Right atrium auricular region (tissue), 2 donors: Measurements from ENCODE around the gene SCAANT1. TPM values are rescaled to one million over a fixed set of nuclear protein-coding genes. Genes with fewer than 3 reads are reported as not detected.

Experiments
- DNase-seq: peaks from one replicate; pipeline ENCODE4 v3.0.0-alpha.2; 2019; ENCODE audit warnings: low spot score
- H3K27ac ChIP-seq, 2 donors: fragments of 200-600 bp; sonication (generic); 1 replicate in 1 of 2; 2 replicates in 1 of 2; pipeline ENCODE4 v1.5.1; 2016 to 2019
- H3K27me3 ChIP-seq, 2 donors: fragments of 200-600 bp; sonication (generic); one replicate each; pipeline versions ENCODE4 v1.5.1 to v1.6.0; 2017 to 2019
- H3K36me3 ChIP-seq: fragments of 200-600 bp; sonication (generic); one replicate; pipeline ENCODE4 v1.5.1; 2016
- H3K4me1 ChIP-seq, 2 donors: fragments of 200-600 bp; sonication (generic); one replicate each; pipeline versions ENCODE4 v1.5.1 to v1.6.0; 2017 to 2019
- H3K4me3 ChIP-seq, 2 donors: fragments of 200-600 bp; sonication (generic); 1 replicate in 1 of 2; 2 replicates in 1 of 2; pipeline ENCODE4 v1.5.1; 2017 to 2019; ENCODE audit warnings: mild to moderate bottlenecking in 1 of 2, moderate library complexity in 1 of 2
- H3K9me3 ChIP-seq, 2 donors: fragments of 200-600 bp; sonication (generic); one replicate each; pipeline ENCODE4 v1.5.1; 2019
- CTCF ChIP-seq, 2 donors: fragments of 200-600 bp; sonication (generic); IDR thresholded peaks; one replicate each; pipeline ENCODE4 v1.5.1; 2019; ENCODE audit warnings: antibody characterized with exemption in 2 of 2
- total RNA-seq, 2 donors: library from RNA; depleted of rRNA; stranded (reverse); fragments of >200 nt; gene quantifications; one replicate each; pipeline ENCODE4 v1.1.0, GENCODE V29; 2016

SCAANT1 gene
- total RNA-seq, 2 donors from 2014 or later = not detected

GRCh38 chr3:63905731-63906620 lies 6.2 kb downstream of the SCAANT1 start:
- Histone ChIP-seq H3K4me3 (no peak overlapping the region), H3K36me3 (no peaks in the 10 kb centered on the region), H3K27me3 (no peaks in the 10 kb centered on the region), H3K9me3 (no peaks in the 10 kb centered on the region), H3K27ac (no peak overlapping the region), H3K4me1 (peaks cover 0 to 8% of the 10 kb centered on the region in 2 donors)
- TF ChIP-seq CTCF (IDR thresholded peaks at IDR 0.05) = no peak
- no peak for DNase-seq

GRCh38 chr3:63900459-63900858 lies 11.7 kb downstream of the SCAANT1 start:
- Histone ChIP-seq H3K4me1 (peaks cover 0 to 11% of the 10 kb centered on the region in 2 donors), H3K27me3 (no peaks in the 10 kb centered on the region), H3K4me3 (no peak overlapping the region), H3K36me3 (peaks cover 10% of the 10 kb centered on the region), H3K27ac (no peak overlapping the region), H3K9me3 (no peaks in the 10 kb centered on the region)
- DNase-seq = no peak
- no peak for TF ChIP-seq CTCF (IDR thresholded peaks at IDR 0.05)

- no peak overlapping the region for H3K4me3 ChIP-seq
- H3K27ac ChIP-seq = no peak overlapping the region
- no peaks in the 10 kb centered on the region for H3K9me3 ChIP-seq
- H3K4me1 ChIP-seq = peaks cover 0 to 15% of the 10 kb centered on the region in 2 donors
- peaks cover 10% of the 10 kb centered on the region for H3K36me3 ChIP-seq
- no peak for TF ChIP-seq CTCF (IDR thresholded peaks at IDR 0.05)
- no peak for DNase-seq
- no peaks in the 10 kb centered on the region for H3K27me3 ChIP-seq
Observed at GRCh38 chr3:63900010-63900409, 12.2 kb downstream of the SCAANT1 start.

GRCh38 chr3:63896332-63897030 lies 15.7 kb downstream of the SCAANT1 start:
- no peaks in the 10 kb centered on the region for H3K27me3 ChIP-seq
- H3K27ac ChIP-seq = no peak overlapping the region
- DNase-seq = no peak
- no peak overlapping the region for H3K4me3 ChIP-seq
- TF ChIP-seq CTCF (IDR thresholded peaks at IDR 0.05) = no peak
- peaks cover 0 to 15% of the 10 kb centered on the region in 2 donors for H3K4me1 ChIP-seq
- H3K9me3 ChIP-seq = no peaks in the 10 kb centered on the region
- H3K36me3 ChIP-seq = peaks cover 10% of the 10 kb centered on the region

GRCh38 chr3:63895422-63896189 lies 16.6 kb downstream of the SCAANT1 start:
- H3K27me3 ChIP-seq = no peaks in the 10 kb centered on the region
- no peak overlapping the region for H3K4me3 ChIP-seq
- H3K9me3 ChIP-seq = no peaks in the 10 kb centered on the region
- H3K27ac ChIP-seq = no peak overlapping the region
- no peak for TF ChIP-seq CTCF (IDR thresholded peaks at IDR 0.05)
- DNase-seq = no peak
- peaks cover 0 to 13% of the 10 kb centered on the region in 2 donors for H3K4me1 ChIP-seq
- peaks cover 10% of the 10 kb centered on the region for H3K36me3 ChIP-seq
